Stimulated activated CD4-positive, alpha-beta T cell treated with anti-CD3 and anti-CD28 coated beads, TNF-alpha, amount 100 ng/mL, for 4 hours (primary cell): ENCODE results near the gene TWIST2.

ENCODE experiments used
- DNase-seq, 3 experiments: peaks; one replicate each; pipeline ENCODE4 v3.0.0-alpha.2; 2020; ENCODE audit warnings: low read depth in 3 of 3

TWIST2 gene

DNA sequence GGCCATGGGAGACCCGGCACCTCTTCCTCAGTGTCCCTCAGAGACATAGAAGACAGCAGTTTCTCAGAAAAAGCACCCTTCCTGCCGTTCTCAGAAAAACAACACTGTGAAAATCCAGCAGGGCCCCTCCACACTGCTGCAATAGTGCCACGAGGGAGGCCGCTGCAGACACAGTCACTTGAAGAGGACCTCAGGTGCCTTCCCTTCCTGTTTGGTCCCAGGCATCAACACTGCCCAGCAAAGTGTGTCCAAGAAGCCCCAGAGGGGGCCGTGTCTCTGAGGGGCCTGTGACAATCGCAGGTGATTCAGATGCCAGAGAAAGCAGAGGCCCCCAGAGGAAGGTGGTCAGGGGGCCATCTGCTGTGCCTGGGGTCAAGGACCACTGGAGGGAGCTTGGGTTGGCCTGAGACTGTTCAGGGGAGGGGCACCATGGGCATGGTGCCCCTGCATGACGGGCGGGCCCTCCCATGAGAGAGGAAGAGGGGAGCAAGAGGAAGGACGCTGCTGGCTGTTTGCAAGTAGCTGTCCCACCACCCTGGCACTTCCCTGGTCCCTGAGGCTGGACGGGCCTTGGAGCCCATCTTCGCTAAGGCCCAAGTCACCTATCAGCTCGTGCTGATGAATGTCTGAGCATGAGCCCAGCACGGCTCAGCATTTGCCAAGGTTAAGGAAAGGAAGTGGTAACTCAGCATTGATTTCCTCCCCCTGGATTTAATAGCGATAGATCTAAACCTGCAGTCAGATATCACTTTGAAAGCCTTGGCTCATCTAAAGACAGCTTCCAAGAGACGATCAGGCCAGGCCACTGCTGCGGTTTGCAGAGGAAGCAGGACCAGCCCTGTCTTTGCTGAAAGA lies 9.1 kb downstream of the TWIST2 start:
- DNase-seq: no peak

DNA sequence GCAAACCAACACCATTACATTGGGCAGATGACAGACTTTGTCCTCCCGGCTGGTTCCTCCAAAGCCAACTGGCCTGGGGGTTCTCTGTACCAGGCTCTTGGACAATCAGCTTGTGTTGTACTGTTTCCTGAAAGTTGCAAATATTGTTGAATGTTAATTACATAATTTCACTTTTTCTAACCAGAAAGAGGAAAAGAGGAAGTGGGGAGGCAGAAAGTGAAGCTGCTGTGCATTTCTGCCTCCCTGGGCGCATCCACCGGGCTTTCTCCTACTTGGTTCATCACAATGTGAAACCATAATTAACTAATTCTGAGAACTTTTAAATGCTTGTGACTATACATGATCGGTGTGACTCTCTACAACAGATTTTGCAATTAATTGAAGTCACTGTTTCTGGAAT lies 10.1 kb downstream of the TWIST2 start:
- no peak for DNase-seq

DNA sequence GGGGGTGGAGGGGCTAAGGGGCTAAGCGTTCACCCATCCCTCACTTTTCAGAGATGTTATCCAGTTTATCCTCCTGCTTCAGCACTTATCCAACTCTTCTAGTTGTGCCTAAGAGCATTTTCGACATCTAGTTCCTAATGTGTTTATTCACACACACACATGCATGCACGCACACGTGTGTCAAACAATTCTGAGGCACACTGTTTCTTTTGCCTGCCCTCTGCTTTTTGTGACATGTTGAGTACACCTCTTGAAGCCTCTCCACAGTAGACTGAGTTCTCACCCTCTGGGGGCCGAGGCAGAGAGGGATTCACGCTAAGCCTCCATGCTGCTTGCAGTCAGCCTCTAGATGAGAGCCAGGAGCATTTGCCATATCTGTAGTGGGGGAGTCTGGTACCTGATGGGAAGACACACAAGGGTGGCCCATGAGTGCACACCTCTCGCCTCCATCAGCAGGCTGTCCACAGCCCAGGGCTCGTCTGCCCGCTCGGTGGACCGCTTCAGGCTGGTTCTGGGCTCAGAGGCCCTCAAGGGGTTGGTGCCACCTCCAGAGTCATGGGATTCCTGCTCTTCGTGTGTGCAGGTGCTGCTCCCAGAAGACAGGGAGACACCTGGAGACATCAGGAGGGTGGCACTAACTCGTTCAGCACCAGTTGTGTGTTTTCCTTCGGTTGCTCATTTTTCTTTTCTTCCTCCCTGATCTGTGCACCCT lies 11.9 kb downstream of the TWIST2 start:
- no peak for DNase-seq

DNA sequence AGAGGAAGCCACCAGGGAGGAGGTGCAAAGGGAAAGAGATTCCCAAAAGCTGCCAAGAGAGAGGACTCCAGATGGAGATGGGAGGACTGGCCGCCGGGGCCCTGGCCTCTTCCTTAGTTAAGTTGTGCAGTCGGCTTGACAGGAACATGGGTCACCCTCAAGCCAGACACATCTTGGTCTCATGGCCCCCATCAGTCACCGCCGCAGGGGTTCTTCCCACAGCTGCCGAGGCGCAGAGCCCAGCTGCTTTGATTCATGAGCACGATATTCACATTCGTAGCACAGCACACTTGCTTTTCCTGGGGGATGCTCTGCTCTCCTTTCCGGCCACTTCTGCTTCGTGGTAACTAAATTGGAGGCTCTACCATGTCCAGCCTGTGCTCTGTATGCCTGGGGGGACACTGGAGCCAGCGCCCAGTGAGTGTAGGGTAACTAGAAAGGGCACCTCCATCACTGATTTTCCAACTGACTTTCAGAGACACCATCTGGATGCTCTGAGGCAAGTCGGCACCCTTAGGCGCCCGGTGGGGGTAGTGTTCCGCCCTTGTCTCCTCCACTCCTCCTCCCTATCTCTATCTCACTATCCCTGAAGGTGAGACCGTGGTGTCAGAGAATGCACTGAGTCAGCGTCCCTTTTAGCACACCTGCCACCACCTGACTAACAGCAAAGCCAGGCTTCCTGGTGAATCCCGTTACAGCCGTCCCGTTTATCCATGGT lies 13.3 kb downstream of the TWIST2 start:
- DNase-seq: no peak

DNA sequence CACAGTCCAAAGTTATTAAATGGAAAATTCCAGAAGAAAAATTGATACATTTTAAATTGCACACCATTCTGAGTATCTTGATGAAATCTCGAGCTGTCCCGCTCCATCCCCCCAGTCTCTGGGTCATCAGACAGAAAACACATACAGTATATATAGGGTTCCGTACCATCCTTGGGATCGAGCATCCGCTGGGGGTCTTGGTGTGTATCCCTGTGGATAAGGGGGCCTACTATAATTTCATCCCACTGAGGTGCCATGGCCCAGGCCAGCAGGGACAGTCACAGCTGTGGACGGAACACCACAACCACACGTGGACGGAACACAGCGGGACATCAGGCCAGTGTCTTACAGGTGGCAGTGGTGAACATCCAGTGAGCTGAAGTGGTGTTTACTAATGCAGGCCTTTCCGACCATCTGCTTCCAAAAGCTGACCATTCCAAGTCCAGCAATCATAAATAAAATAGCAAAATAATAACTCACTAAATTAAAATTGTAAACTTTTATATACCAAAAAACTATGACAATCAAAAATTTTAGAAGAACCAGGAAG lies 14.0 kb downstream of the TWIST2 start:
- no peak for DNase-seq

DNA sequence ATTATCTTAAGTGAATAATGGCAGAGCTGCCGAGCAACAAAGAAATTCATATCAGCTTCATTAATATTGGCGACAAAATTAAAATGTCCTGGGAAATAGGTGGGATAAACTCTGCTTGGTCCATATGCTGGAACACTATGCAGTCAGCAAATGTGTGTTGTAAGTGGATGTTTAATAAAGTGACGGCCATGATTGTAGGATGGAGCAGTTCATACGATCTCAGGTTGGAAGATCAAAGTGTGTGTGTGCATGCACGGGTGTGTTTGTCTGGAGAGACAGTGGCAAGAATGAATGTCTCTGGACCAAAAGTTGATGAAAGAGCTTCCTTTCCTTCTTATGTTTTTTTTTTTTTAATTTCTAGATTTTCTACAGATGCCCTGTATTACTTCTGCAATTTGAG lies 14.8 kb downstream of the TWIST2 start:
- DNase-seq: no peak

DNA sequence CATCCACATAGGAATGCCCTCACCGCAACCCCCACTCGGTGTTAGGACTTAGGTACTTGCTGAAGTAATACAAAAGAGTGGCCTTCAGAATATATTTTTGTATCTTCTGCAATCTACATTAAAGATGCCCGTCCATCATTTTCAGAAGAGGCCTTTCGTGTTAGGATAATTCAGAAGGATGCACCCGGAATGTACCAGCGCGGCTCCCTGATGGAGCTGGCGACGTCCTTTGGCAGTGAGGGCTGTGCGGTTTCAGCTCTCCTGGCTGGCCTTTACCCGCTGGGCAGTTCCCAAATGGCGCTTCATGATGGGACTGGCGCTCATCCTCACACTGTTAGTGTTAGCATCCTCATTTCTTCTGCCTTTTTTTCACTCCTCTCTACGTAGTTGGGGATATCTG lies 15.3 kb downstream of the TWIST2 start:
- no peak for DNase-seq

DNA sequence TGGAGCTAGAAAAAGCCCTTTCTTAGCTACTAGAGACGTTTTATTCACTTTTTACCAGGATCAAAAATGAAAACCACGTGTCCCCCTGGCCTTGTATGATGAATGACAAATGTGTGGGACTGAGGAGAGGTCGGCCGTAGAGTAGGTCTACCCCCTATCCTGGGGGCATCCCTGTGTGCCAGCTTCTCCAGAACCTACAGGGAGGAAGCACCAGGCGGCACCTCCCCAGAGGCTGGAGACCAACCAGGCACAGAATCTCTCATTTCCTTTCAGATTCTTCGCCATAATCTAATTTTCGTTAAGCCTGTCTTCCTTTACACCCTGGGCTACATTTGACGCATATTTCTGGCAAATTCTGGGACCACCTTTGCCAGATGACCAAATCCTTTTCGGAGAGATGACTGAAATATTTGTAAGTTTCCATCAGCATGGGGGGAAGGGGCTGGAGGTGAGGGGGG lies 15.9 kb downstream of the TWIST2 start:
- no peak for DNase-seq

DNA sequence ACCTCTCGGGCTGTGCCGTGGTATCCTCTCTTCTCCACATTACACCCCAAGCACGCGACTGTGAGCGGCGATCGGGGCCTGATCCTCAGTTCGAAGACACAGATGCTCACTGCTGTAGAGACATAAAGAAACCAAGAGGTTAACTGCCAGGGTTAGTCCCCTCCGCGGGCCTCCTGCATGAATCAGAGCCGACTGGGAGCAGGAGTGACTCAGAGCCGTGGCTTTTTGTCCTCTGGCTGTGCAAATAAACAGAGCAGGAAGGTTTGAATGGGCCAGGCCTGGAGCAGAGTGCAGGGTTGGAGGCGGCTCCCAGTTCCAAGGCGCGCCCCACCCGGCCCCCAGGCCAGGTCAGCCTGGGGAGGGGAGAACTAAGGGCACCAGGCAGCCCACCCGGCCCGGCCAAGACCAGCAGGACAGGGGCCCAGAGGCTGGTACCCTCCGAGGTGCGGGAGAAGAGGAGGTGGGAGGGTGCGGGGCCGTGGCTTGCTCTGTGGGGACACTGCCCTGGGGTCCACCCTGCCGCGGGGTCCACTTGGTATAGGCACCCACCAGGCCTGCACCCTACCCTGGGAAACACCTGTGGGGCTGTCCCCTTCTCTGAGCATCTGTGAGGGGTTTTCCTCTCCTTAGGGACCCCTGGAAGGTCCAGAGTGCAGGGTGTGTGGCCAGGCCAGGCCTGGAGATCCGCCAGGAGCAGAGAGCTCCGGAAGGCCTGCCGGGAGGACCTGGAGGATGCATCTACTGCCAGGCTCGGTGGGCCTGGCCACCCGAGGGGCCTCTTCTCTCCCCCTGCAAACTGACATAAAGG lies 16.5 kb downstream of the TWIST2 start:
- no peak for DNase-seq

DNA sequence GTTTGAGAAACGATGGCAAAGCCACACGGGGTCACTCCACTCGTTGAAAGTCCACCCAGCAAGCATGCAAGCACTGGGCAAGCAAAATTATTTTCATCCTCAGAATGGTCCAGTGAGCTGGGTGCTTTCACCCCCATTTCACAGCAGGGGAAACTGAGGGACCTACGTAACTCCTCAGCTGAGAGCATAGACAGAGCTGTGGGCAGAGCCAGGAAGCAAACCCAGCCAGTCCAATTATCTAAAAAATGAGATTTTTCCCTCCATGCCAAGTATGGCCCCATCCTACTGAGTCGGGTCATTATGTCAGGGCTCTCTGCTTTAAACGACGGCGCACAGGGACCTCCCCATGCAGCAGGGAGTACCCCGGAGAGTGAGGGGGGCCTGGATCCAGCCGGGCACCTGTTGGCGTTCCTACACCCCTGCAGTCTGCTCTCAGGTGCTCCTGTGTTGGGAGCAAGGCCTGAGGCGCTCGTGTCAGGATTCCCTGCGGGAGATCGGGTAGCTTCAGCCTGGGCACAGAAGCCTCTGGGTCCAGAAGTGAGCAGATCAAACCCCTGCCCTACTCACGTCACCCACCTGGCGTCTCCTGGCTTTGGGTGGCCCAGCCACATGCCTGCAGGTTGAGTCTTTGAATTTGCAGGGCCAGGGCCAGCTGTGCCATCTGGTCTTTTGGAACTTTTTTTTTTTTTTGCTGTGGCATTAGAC lies 17.3 kb downstream of the TWIST2 start:
- DNase-seq: no peak

DNA sequence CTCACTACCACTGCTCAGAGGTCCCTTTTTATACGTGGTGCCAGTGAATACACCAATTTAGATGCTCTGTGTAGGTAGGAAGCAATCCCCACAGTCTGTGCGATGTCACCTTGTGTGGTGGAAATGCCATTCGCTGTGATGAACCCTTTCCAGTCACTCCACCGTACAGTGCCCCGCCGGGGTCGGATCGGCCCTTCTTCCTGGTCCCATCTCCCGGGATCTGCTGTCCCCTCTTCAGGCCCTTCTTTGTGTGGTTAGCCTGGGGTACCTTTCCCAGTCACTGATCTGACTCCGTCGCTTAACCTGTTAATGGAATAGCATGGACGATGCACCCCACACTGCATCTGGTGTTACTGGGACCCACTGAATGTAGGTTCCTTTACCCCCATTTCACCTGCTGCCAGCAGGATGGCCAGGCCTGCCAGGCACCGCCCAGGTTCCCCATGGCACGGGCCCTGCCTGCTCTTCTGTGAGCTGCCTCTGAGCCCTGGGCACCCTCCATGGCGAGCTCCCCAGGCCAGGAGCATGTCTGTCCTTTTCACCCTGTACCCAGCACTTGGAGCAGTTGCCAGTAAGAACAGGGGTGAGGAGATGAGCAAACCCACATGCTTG lies 18.0 kb downstream of the TWIST2 start:
- DNase-seq: no peak

DNA sequence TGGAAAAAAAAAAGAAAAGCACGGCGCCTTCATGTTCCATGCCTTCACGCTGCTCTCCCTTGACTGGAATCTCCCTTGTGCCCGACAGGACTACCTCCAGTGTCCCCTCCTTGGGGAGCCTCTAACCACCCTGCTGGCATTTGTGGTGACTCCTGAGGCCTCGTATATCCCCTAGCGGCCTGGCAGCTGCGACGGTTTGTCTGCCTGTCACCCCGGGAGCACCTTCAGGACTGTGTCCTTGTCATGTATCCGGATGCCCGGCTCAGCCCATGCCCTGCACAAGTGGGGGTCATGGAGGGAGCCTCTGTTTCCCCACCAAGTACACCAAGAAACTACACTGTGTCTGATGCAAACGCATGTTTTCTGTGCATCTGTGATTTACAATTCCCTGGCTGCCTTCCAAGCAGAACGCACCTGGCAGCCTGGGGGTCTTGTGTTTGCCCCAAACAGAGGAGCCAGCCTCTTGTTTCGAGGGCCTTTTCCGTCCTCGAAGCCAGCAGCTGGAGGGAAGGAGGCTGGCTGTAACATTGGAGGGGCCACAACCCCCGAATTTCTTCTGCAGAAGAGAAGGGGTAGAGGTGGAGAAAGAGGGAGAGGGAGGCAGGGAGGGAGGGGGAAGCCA lies 18.9 kb downstream of the TWIST2 start:
- no peak for DNase-seq

DNA sequence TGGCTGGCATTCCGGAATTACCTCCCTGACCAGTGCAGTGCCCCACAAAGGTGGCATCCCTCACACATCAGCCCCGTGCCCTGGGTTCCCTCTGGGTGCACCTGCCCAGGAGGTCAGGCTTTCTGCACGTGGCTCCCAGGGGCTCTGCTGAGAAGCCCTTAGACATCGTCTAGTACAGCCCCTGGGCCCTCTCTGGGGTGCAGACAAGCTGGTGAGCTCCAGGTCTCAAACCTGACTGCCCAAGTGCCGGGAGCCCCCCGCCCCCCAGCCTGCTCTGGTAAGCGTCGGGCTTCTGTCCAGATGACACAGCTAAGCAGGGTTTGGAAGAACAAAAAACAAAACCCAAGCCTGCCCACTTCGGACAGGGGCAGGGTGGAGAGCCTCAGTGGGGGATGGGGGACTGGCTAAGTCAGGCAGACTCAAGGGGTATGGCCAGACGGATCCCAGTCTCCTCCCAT lies 20.2 kb downstream of the TWIST2 start:
- no peak for DNase-seq

DNA sequence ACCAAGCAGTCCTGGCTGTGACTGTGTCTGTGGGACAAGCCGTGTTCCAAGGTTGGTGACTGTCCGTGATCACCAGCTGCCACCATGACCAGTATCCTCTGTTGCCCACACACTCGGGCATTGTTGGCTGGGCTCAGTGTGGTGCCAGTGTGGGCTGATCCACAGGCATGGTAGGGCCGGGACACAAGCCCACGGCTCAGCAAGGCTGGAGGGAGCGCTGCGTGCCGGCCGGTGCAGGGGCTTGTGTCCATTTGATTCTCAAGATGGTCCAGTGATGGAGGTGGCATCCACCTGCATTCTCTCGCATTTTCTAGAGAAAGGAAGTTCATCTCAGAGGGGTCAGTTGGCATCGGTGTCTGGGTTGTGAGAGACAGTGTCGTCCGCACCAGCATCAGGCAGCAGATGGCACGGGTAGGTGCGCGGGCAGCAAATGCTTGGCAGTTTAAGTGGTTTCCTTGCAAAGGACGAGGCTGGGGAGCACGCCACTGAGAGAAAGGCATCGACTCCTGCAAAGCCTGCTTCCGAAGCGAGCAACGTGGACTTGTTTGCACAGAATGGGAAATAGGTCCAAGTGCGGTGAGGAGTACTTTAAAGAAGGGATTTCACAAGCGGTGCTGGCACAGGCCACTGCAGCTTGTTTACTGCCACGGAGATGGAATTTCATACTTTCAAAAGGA lies 20.9 kb downstream of the TWIST2 start:
- no peak for DNase-seq

DNA sequence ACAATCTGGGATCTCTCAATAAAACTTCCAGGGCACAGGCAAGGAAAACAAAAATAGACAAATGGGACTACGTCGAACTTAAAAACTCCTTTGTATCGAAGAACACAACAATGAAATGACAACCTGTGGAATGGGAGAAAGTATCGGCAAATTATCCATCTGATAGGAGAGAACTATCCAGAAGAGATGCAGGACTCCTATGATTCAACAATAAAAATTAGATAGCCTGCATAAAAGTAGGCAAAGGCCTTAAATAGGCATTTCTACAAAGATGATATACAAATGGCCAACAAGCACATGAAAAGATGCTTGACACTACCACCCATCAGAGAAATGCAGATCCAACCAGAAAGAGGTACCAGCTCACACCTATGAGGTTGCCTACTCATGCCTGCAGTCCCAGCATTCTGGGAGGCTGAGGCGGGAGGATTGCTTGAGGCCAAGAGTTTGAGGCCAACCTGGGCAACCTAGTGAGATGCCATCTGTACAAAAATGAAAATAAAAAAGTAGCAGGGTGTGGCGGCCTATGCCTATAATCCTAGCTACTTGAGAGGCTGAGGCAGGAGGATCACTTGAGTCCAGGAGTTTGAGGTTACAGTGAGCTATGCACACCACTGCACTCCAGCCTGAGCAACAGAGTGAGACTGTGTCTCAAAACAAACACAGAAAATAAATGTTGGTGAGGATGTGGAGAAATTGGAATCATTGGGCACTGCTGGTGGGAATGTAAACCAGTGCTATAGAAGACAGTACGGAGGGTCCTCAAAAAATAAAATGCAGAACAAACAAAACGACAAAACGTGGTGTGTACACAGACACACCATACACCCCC lies 21.6 kb downstream of the TWIST2 start:
- DNase-seq: no peak

DNA sequence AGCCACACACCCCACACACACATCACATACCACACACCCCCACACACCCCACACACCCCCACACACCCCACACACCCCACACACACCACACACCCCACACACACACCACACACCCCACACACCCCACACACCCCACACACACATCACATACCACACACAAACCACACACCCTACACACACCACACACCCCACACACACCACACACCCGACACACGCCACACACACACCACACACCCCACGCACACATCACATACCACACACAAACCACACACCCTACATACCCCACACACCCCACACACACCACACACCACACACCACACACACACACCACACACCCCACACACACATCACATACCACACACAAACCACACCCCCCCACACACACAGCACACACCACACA lies 22.4 kb downstream of the TWIST2 start:
- no peak for DNase-seq

DNA sequence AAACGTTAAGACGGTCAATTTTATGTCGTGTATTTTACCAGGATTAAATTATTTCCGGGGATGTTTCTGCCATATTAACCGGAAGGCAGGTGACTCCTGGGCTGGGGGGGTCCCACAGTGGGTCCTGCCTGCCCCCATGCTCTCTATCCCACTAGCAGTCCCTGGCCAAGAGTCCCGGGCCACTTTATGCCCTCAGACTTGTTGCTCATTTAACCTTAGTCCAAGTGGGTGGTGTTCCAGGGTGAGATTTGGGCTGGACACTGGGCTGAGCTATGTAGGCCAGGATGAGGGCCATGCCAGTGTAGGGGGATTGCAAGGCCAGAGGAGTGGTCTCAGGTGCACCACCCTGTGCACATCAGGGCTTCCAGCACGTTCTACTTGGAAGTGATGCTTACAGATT lies 24.1 kb downstream of the TWIST2 start:
- no peak for DNase-seq

DNA sequence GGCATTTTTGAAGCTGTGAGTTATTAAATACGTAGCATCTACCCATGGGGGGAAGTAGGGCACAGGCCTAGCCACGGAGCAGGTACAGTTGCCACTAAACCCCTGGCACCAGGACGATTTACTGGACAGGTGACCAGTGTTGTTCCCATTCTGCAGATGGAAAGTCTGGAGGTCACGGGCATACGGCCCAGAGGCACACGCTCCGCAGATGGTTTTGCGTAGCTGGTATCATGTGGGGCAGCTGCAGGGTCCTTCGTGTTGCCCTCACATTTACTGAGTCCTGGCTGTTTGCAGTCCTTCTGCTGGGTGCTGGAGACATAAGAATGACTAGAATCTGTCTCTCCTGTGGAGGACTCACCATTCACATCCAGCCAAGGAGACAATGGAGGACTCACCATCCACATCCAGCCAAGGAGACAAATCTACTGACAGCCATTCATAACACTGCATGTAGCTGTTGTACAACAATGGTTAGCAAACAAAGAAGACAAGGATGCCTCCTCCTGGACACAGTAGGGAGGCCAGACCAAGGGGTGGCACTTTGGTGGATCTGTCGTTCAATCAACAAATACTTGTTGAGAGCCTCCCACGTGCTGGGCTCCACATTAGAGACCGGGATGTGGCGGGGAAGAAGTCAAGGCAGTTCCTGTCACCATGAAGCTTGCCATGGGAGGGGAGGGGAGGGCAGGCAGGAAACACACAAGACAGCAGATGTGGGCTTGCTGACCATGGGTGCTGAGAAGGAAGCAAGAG lies 24.9 kb downstream of the TWIST2 start:
- no peak for DNase-seq
